ACHN (cell line): Measurements from ENCODE around the gene HOXA6.

Experiments
- DNase-seq: peaks from one replicate; pipeline ENCODE4 v3.0.0-alpha.2; 2015
- in situ Hi-C: cut with HindIII; loops from 2 replicates; pipeline ENCODE4 v1.10.0; 2017; ENCODE audit warnings: low sequenced_read_pairs, low pct_ligation_motif_present, low pct_unique_long_range_greater_than_20kb

Gene HOXA6

DNA sequence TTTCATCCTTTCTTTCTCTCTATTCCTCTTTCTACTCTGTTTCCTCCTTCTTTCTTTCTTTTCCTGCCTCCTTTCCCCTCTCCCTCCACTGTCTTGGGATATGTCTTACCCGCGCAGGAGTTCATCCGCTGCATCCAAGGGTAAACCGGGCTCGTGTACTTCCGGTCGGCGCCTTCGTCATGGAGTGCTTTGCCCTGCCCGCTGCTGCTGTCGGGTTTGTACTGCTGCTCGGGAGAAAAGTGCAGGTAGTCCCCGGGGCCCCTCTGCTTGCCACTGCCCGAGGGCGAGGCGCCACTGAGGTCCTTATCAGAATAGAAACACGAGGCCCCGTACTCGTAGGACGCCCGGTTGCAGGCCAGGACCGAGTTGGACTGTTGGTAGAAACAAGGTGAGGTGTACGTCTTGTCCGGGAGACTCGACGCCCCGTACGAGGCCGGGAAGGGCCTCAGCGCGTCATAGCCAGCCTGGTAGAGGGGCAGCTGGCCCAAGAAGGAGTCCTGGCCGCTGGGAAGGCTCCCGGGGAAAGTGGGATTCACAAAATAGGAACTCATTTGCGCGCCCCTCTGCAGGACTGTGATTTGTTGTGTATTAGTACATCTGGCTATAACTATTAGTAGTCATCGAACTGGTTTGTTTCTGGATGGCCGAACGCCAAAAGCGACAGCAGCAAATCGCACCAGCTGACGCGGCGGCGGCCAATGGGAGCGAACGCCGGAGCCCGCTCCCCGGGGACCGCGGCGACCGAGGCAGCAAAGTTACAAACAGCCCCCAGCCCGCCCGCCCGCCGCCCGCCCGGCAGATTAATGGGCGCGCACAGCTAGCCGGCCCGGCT, at the start of gene HOXA6:
TSS of gene HOXA6 (minus strand) at position 576 of the 832 bp plus-strand sequence. CDS start at position 551, 25 bp downstream.
- no peak for DNase-seq
- in situ Hi-C loops: no loop called here

DNA sequence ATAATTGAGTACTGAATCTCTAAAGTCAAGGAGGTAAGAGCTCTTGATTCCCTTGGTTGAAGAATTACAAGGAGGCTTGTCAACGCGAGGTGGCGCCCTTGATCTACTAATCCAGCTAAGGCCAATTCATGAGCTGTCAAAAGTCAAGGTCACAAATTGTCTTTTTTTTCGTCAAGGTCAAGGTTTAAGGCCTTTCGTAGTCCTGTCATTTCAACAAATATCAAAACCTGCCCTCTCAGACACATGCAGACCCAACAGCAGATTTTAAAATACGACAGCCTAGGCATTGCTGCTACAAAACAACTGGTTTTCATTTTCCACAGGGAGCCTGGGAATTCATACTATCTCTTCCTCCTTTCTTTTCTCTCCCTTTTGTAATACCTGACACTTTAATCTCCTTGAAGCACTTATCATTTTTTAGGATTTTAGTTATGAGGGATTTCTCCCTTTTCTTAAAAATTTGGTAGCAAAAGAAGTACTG, 48.8 kb upstream of the HOXA6 start:
- peak; percentile 78 for DNase-seq
- in situ Hi-C loops: no loop called here

DNA sequence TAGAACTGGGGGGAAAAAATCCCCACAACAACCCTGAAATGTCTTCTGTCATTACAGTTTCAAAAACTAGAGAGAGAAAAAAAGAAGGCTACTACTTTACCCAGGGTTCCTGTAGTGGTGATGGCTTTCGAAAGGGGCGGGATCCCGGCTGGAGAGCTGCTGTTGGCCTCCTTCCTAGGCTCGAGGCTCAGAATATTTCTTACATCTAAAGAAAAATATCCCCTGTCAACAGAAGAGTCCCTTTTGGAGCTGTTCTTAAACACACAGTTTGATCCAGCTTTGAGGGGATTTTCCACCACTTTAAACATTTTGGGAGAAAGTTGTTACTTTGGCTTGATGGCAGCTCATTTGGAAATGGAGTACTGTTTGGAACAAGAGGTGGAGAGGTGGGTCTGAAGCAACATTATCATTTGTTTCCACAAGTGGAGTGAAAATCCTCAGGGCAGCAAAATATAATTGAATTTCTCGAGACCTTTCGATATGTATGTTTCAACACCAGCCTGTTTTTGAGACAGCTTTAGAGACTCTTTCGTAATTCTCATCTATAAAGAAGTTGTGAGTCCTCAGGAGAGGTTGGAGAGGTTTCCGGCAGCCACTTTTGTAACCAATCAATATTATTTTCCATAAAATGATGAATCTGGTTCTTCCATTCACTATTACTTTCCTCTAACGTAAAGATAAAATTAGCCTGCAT, 47.3 kb upstream of the HOXA6 start:
- no peak for DNase-seq
- in situ Hi-C loops: no loop called here

DNA sequence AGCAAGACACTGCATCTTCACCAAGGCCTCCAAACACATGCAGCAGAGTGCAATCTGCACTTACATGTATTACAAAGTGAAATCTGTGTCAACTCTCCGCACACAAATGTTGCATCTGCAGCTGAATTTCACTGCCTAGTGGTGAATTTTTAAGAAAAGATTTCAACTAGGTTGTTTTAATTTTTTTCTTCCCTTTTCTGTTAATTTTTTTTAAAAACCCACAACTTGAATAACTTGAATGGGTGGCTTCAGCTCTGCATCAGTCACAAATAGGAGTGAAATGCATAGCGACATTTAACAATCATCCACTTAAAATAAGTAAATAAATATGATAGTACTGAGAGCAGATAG, 46.4 kb upstream of the HOXA6 start:
- in situ Hi-C loops: no loop called here
- DNase-seq: no peak

DNA sequence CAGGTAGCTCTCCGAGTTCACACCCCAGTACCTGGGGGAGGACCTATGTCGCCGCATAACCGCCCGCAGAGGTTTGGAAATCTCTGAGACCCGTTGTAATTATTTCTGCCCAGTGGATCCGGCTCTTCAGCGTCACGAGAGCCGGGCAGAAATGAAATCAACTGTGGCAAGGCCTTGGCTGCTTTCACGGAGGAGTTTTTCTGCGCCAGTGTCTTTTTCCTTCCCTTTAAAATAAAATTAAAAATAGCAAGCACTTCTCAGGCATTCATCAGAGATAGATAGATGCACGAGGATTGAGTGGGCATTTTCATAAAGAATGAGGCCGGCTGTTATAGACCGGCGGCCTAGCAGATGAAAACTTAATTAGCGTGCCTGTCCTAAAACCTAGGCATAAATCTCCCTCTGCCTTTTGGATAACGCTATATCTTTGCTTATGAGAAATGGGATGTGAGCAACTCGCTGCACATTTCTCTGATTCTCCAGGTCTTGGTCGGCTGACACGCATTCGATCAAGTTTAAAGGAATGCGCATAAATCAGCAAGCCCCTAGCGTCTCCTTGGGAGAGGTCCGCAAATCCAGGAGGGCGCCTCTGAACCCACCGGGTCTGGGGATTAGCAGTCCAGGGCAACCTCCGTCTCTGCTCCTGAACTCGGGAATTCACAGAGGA, 45.9 kb upstream of the HOXA6 start:
- DNase-seq: no peak
- in situ Hi-C loops: no loop called here

DNA sequence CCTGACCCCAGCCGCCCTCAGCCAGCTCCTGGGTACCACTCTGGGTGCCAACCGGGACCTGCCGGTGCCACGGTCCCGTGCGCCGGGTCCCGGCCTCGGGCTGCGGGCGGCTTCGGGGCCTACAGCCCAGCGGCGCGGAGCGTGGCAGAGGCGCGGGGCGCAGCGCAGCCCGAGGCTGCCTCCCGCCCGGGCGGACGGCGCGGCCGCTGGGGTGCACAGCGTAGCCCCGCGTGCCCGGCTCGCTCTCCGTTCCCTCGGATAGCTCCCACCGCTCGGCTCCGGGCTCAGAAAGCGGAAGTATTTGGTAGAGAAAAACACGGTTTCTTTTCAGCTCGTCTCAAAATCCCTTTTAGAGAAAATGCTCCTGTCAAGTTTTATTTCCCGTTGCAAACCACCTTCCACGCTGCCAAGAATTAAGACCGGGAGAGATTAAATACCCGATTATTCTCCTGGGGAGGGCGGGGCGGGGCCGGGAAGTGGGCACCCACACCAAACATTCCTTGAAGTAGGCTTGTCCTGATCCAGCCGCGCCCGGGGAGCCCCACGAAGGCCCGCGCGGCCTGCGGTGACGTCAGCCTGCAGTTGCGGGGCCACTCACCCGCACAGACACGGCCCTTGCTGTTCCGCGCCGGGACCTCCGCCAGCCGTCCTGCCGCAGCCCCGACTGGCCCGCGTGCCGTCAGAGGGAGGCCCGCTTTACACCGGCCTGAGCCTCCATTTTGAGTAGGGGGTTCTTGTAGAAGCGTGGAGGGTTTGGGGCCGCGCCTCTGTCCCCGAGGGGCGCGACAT, 45.2 kb upstream of the HOXA6 start:
- in situ Hi-C loops: no loop called here

DNA sequence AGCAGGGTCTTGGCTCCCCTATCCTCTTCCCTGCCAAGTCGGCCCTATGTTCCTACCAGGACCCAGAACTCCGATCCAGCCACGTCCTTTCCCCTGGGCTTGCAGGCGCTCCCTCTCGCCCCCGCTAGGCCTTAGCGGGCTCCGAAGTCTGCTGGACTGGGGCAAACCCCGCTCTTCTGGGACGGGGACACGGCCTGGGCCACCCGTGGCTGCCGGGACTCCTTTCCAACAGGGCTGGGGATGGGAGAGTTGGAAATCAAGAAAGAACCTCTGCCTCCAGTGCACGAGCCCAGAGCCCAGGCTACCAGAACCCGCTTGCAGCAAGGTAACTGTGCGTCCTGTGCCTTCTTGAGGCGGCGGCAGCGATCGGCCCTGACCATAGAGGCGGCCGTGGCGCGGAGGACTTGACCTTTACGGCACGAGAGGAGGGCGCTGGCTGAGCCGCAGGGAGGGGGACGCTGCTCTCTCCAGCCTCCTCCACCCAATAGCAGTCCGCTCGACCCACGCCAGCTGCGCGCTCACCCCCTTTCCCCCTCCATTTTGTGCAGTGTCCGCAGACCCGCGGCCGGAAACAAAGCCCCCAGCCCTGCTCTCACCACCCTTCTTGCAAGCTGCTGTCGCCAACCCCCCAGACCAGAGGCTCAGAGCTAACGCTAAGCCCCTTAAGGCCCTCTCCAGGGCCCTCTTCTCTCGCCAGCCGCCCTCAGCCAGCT, 44.4 kb upstream of the HOXA6 start:
- DNase-seq: no peak
- in situ Hi-C loops: no loop called here

More for the DNA sequence above, 45.2 kb upstream of the HOXA6 start:
- DNase-seq: peak; percentile 40

DNA sequence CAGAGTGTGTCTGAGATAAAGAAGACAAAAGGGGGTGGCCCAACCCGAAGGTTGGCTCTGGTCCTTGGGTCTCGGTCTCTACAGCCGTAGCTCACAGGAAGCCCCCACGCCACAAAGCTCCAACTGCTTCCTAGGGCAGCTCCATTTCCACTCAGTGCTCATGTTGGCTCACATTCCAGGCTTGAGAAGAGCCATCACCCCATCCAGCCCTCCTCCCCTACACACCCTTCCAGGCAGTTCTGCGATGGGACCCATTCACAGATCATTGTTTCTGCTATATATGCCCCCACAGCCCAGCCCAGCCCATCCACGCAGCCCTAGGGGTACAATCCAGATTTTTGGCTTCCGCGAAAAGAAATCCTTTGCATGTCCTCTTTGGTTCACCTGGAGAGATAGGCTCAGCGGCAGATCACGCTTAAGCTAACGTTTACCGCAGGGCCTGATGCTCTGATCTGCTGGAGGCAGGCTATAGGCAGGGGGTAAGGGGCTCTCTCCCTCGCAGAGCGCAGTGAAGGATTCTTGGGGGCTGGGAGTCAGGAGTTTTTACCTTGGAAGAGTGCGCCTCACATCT, 43.7 kb upstream of the HOXA6 start:
- in situ Hi-C loops: no loop called here
- DNase-seq: no peak

DNA sequence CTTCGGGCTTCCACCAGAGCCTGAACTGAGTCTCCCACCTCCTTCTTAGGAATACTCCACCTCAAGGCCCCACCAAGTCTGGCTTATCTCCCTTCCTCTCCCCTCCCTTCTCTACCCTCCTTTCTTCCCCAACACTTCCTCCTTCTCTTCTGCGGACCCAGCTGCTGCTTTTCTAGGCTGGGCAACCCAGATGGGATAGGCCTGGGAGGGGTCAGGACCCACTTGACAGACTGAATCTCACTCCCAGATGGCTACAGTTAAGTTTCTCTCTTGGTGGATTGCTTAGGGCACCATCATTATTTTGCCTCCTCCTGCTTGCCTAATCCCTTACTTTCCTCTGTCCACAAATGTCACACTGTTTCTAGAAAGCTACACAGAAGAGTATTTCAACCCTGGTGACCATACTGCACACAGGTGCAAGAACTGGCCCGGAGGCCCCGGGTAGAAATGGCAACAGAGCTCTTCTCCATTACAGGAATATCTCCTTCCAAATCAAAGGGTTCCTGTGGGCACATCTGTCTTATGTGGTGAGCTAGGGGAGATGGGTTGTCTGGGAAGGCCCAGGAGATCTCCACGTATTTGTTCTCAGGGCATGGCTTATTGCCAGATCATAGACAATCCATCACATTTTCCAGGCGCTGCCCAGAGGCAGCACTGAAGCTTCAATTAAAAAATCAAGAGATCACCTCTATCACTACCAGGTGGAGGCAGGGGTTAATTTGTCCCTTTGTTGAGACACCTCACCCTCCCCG, 42.6 kb upstream of the HOXA6 start:
- no peak for DNase-seq
- in situ Hi-C loops: no loop called here

DNA sequence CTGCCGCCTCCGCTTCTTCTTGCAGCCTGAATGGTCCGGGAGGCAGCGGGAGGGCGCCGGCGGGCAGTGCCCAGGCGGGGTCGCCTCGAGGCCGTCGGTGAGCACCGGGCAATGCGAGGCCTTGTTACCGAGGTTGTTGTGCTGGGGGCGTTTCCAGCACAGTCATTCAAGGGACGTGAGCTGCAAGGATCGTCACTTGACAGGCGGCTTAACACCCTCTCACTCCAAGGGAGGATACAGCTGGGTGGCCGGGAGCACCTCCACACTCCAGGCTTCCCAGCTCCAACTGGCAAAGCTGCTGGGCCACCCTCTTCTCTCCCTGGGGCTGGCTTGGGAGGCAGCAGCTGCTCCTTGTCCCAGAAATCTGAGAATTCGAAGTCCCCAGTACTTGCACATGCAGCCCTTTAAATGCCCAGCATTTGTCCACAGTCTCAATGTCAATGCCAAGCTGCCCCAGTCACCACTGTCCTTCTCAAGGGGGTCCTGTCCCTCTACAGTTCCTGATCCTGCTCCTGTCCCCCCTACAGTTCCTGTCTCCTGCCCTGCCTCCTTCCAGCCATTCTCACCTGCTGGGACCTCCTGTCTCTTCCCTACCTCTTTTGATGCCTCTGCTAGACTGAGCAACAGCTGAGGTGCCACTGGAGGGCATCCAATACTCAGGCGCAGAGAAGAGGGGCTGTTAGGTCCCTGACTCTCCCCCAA, 41.9 kb upstream of the HOXA6 start:
- in situ Hi-C loops: no loop called here
- no peak for DNase-seq

DNA sequence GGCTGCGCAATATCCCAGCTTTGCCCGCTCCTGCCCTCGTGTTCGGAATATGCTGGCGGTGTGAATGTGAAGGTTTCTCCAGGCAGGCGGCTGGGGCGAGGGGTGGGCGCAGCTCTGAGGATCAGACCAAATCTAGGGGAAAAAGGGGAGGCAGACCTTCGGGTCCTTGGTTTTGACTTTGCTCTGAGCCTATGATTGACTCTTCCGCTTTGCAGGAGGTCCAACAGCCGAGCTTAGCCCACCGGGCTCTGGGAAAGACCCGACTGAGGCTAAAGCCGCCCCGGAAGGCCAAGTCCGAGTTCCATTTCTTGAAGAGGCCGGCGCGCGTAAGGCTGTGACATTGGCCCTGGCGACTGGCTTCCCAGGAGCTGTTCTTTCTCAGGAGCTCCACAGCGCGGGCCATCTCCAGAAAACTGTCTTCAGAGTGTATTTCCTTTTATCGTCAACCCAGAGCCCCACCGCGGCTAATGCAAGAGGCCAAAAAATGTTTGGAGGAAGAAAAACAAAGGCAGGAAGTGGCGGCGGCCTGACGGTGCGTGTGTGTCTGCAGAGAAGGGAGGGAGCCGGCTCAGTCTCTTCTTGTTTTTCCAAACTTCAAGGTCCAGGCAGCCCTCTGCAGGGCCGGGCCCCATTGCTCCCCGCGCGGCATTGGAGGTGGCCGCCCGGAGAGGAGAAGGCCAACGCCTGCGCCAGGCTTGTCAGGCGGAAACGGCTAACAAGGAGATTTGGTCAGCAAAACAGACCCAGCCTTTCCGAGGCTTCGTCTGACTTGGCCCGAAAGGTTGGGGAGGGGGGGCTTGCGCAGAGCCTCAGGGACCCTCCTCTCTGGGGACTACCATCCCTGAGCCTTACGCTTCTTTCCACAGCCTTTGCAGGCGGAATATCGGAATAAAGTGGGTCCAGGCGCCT, 41.1 kb upstream of the HOXA6 start:
- in situ Hi-C loops: no loop called here
- DNase-seq: no peak

DNA sequence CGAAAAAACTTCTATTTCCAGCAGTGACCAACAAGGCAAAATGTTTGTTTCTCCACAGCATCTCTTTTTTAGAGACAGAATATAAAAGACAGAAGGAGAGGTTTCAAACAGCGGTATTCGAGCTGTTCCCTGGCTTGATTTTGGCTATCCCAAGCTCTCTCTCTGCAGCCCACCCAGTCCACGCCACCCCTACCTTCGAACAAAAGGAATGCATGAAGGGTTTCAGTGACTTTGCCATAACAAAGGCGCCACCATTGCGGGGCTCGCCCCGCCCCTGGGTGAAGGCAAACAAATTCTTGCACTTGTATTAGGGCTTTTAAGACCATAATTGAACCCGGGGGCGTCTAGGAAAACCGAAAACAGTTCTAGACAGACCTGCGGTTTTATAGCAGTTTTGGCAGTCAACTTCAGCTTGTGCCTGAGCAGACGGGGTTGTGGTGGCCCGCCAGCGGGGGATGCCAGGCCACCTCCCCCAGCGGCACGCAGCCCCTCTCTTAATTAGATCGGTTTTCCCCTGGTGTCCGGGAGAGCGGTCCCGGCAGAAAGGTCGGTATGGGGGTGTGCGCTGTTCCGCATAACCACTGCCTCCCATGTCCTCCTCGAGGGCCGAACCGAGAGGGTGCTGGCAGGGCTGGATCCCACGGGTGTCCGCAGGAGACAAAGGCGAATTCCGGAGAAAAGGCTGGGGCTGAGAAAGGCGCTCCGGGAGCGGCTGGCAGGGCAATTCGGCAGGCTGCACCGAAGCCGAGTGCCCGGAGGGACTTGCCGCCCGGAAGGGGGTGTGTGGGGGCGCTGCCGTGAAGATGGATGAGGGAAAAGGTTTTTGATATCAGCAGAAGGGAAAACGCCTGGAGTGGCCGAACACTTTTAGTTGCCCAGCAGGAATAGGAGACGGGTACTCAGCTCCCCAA, 40.2 kb upstream of the HOXA6 start:
- no peak for DNase-seq
- in situ Hi-C loops: no loop called here

DNA sequence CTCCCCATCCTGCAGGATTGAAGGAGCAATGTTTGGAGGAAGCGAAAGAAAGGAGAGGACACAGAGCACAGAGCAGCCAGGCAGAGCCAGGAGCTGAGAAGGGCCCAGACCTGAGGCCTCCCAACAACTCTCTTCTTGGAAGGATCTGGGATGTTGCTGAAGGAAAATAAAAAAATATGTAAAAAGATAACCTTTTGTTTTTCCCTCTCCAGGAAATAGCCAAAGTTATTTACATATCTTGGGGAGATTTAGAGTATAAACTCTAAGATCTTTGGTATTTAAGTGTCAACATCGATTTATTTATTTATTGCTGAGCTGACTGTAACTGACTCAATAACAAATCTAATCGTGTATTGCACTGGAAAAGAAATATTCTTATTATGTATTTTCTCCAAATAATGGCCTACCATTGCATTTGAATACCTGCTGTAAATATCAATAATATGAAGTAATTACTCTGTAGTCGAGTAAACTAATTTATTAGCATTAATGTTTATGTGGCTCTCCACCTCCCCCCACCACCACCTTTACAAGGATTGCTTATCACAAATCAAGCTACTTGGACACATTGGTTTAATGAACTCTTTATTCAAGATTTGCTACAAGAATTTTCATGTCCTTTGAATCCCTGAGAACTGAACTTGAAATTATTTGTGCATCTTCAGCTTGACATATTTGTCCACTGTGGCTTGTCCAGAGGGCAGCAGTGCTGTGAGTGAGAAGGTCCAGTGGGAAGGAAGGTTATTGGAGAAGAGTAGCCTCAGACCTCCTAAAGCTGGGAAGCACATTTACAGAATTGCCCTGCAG, 39.3 kb upstream of the HOXA6 start:
- no peak for DNase-seq
- in situ Hi-C loops: no loop called here
